GM21723 (cell line): Measurements from ENCODE around the gene LTBP1.
"Not testable (repeated sequence)": the region's sequence is repeated elsewhere in the genome, so short reads cannot be mapped to it uniquely, and the experiment has no call there.

ENCODE experiments used
- ATAC-seq: cut with Tn5 transposase; IDR thresholded peaks from one replicate; pipeline ENCODE4 v1.9.1; 2021; ENCODE audit warnings: mild to moderate bottlenecking, moderate library complexity; ENCODE audit not compliant: unreplicated experiment

The LTBP1 gene

DNA sequence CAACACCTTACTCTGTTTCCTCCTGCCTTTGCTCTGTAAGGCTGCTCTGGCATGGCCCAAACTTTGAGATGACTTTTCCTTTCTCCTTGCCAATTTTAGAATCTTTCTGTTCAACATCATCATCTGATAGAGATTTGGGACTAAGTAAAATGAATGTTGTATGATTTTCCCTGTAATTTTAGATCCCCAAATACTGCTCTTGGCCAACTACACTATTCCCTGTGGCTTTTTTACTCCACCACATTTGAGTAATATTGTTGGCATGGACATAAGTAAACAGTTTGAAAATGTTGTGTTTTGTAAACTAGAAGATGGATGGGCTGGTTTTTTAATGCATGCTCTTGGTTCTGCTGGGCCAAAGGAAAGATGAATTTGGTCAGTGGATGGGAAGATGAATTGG is 12.1 kb downstream of the LTBP1 start:
- no peak for ATAC-seq

- no peak for ATAC-seq
These were observed 13.5 kb downstream of the LTBP1 start for GRCh38 chr2:32960238-32960637.

- no peak for ATAC-seq
These were observed 14.1 kb downstream of the LTBP1 start for GRCh38 chr2:32960647-32961403.

DNA sequence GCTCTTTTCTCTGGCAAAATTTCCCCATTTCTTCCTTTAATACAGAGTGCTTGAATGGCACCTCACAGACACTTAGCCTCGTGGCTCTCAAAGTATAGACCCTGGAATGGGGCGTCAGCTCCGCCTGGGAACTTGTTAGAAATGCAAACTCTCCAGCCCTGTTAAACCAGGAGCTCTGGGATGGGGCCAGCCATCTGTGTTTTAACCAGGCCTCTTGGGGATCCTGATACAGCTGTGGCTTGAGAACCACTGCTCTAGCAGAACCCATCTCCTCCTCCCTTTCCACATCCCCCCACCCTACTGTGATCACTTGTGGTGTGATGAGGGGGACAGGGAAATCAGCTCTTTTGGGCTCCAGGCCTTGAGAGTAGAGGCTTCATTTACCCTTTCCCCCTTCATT is 15.9 kb downstream of the LTBP1 start:
- no peak for ATAC-seq

GRCh38 chr2:32963941-32964340 is 17.2 kb downstream of the LTBP1 start:
- no peak for ATAC-seq

DNA sequence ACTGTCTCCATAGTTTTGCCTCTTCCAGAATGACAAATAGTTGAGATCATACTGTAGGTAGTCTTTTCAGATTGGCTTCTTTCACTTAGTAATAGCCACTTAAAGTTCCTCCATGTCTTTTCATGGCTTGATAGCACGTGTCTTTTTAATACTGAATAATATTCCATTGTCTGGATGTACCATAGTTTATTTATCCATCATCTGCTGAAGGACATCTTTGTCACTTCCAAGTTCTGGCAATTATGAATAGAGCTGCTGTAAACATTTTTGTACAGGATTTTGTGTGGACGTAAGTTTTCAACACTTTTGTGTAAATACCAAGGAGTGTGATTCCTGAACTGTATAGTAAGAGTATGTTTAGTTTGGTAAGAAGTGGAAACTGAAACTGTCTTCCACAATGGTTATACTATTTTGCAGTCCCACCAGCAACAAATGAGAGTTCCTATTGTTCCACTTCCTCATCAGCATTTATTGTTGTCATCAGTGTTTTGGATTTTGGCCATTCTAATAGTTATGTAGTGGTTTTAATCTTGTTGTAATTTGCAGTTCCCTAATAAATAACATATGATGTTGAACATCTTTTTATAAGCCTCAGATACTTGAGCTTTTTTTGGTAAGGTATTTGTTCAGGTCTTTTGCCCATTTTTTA is 18.9 kb downstream of the LTBP1 start:
- ATAC-seq: no peak

DNA sequence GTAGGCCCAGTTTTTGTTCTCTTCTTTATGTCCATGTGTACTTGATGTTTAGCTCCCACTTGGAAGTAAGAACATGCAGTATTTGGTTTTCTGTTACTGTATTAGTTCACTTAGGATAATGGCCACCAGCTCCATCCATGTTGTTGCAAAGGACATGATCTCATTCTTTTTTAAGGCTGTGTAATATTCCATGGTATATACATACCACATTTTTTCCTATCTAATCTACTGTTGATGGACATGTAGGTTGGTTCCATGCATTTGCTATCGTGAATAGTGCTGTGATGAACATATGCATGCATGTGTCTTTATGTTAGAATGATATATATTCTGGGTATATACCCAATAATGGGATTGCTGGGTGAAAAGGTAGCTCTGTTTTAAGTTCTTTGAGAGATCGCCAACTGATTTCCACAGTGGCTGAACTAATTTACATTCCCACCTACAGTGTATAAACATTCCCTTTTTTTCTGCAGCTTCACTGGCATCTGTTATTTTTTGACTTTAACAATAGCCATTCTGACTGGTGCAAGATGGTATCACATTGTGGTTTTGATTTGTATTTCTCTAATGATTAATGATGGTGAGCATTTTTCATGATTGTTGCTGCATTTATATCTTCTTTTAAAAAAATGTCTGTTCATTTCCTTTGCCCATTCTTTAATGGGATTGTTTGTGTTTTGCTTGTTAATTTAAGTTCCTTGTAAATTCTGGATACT is 22.9 kb downstream of the LTBP1 start:
- no peak for ATAC-seq

DNA sequence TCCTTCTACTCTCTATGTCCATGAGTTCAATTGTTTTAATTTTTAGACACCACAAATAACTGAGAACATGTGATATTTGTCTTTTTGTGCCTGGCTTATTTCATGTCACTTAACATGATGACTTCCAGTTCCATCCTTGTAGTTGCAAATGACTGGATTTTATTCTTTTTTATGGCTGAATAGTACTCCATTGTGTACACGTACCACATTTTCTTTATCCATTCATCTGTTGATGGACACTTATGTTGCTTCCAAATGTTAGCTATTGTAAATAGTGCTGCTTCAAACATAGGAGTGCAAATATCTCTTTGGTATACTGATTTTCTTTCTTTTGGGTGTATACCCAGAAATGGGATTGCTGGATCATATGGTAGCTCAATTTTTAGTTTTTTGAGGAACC is 27.0 kb downstream of the LTBP1 start:
- ATAC-seq: not testable (repeated sequence)

DNA sequence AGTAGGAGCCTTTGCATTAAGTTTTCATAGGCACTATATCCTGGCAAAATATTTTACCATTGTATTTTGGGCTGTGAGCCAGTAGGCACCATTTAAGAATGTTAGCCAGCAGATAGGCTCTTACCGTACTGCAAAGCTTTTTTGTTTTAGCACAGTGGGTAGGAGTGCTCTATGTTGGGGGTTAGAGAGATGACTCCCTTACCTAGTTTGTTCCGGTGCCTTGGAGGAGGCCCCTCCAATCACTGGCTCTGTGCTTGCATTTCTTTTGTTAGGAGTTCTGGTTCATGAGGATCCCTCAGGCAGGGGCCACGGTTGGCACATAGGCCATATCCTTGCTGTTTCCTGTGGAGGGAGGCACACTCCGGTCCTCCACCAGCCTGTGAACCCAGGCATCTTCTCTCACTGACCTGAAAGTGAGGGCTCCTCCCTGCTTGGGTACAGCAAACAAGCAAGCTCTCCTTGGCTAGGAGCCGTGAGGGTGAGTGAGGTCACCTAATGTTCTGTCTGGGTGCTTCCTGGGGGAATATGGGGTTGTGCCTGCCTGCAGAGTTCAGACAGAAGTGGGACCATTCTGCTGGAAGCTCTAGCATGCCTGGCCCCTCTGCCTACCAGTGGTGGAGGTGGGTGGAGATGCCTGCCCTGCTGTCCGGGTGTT is 29.8 kb downstream of the LTBP1 start:
- no peak for ATAC-seq

GRCh38 chr2:32977228-32977758 is 30.5 kb downstream of the LTBP1 start:
- no peak for ATAC-seq

GRCh38 chr2:32981612-32982011 is 34.9 kb downstream of the LTBP1 start:
- no peak for ATAC-seq

- ATAC-seq: not testable (repeated sequence)
These were observed 36.6 kb downstream of the LTBP1 start for GRCh38 chr2:32983193-32983924.

DNA sequence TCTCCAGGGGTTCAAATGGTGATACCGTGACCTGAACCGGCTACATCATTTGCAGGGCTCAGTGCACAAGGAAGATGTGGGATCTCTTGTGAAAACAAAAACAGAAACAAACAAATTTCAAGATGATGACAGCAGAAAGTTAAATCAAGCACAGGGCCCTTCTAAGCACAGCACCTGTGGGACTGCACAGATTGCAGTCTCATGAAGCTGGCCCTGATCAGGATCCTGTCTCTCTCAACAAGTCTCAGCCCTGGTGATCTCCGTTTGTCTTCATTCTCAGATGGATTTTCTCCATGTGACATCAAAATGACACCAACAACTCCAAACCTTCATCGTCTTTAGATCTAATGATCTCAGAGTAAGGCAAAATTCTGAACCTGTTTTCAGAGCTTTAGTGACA is 39.7 kb downstream of the LTBP1 start:
- ATAC-seq: no peak

DNA sequence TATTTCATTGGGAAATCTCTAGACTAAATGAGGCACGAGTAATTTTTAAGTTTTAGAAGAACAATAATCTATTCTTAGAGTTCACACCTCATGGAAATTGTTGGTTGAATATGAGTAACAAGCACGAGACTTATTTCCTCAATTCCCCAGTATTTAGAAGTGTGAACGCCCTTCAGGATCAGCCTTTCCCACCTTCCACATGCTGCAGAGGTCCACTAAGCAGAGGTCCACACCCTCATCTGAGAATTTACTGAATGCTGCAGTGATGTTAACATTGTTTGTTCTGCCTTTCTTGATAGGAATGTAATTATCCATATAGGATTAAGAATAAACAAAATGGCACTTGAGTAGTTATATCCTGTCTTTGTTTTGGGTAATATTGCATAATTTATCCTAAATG is 41.8 kb downstream of the LTBP1 start:
- ATAC-seq: no peak

GRCh38 chr2:32990556-32990955 is 43.8 kb downstream of the LTBP1 start:
- no peak for ATAC-seq

DNA sequence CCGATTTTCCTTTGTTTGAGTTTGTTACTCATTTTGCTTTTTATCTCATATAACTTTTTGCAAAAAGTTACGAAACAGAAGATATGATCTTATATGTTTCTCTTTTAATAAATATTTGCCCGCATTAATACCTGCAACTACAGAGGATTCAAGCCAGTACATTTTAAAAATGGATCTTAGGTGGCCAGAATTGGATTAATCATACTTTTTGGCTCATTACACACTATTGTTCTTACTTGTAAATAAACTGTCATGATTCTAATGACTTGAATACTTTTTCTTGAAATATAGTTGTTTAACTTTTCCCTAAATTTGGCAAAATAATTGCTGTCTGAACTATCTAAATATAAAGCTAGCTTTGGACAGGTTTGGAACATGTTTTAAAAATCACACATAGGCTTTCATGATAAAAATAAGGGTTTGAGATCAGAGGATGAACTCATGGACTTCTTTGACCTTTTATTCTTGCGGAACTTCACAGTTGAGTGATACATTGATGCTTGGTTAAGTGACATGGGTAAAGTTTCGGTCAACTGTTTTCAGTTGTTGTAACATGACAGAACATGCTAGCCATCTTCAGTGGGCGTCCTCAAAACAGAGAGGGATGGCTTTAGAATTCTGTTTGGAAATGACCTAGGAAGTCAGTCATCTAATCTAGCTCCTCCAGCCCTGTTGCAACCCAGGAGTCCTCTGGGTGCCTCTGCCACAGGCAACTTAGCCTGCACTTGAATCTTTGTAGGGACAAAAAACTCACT is 44.5 kb downstream of the LTBP1 start:
- no peak for ATAC-seq

GRCh38 chr2:32993005-32993539 is 46.3 kb downstream of the LTBP1 start:
- ATAC-seq: no peak

GRCh38 chr2:32997705-32998104 is 51.0 kb downstream of the LTBP1 start:
- no peak for ATAC-seq

GRCh38 chr2:33000986-33001385 is 54.2 kb downstream of the LTBP1 start:
- ATAC-seq: no peak

DNA sequence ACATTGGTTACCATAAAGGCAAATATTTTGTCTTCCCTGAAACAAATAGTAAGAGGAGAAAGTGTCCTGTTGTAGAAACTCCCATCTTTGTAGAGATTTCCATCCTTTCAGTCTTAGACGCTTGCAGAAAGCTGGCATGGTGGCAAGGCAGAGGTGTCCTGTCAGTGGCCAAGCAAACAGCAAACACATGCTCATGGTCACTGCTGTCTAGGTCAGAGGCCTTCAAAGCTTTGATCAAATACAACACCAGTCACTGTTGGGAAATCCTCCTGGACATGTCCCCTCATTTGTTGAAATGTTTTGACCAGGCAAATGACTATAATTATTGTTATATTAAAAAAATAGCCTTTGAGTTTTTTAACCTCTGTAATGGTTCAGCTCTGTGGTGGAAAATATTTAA is 55.1 kb downstream of the LTBP1 start:
- ATAC-seq: no peak
